ENCODE results near the gene TRAPPC2B. TPM values are rescaled to one million over a fixed set of nuclear protein-coding genes. Genes with fewer than 3 reads are reported as not detected.

TRAPPC2B gene
- total and polyA plus RNA-seq, 2 of the 13 experiments (the other 11 are each of a cell fraction or from before 2014, with no cell fraction given) = 13.3 to 17.7 TPM

DNA sequence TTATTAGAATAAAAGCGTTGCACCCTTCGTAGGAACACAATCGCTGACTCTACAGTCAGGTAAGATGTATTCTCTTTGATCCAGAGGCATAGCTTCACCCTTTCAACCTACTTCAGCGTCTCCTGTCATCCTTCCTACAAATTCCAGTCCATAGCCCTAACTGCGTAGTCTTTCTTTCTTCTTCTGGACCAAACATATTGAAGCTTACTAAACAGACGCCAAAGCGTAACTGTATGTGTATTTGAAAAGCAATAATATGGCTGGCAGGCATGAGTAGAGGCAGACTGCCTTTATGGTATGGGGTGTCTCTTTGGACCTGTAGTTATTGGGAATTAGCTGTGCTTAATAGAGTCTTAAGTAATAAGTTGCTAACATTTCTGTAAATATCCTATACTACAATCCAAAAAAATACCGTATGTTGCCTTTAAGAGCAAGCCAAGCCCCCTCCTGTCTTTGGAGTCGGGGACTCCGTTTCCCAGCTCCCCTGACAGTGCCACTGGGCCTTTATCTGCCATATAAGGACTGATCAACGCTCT is 25.9 kb downstream of the TRAPPC2B start (continued):
- TF ChIP-seq, protein P1, sequence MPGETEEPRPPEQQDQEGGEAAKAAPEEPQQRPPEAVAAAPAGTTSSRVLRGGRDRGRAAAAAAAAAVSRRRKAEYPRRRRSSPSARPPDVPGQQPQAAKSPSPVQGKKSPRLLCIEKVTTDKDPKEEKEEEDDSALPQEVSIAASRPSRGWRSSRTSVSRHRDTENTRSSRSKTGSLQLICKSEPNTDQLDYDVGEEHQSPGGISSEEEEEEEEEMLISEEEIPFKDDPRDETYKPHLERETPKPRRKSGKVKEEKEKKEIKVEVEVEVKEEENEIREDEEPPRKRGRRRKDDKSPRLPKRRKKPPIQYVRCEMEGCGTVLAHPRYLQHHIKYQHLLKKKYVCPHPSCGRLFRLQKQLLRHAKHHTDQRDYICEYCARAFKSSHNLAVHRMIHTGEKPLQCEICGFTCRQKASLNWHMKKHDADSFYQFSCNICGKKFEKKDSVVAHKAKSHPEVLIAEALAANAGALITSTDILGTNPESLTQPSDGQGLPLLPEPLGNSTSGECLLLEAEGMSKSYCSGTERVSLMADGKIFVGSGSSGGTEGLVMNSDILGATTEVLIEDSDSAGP (CRISPR knock-in tag; IDR thresholded peaks at IDR 0.05; ENCODE audit: borderline replicate concordance) = peak; percentile 99; the same call in 1 of the 2 replicates
- no peak for TF ChIP-seq CBX5 (CRISPR knock-in tag; IDR thresholded peaks at IDR 0.05; ENCODE audit: borderline replicate concordance)
- 0 out of 2 replicates have a peak, but pooled peaks have one; percentile 21 for TF ChIP-seq ZBTB42 (CRISPR knock-in tag; IDR thresholded peaks at IDR 0.05)
- peak; percentile 54; the same call in 1 of the 2 replicates for TF ChIP-seq ELF4 (CRISPR knock-in tag; IDR thresholded peaks at IDR 0.05; ENCODE audit: borderline replicate concordance)
- TF ChIP-seq KLF12 (CRISPR knock-in tag; IDR thresholded peaks at IDR 0.05; ENCODE audit: borderline replicate concordance) = no peak
- TF ChIP-seq, protein P2, sequence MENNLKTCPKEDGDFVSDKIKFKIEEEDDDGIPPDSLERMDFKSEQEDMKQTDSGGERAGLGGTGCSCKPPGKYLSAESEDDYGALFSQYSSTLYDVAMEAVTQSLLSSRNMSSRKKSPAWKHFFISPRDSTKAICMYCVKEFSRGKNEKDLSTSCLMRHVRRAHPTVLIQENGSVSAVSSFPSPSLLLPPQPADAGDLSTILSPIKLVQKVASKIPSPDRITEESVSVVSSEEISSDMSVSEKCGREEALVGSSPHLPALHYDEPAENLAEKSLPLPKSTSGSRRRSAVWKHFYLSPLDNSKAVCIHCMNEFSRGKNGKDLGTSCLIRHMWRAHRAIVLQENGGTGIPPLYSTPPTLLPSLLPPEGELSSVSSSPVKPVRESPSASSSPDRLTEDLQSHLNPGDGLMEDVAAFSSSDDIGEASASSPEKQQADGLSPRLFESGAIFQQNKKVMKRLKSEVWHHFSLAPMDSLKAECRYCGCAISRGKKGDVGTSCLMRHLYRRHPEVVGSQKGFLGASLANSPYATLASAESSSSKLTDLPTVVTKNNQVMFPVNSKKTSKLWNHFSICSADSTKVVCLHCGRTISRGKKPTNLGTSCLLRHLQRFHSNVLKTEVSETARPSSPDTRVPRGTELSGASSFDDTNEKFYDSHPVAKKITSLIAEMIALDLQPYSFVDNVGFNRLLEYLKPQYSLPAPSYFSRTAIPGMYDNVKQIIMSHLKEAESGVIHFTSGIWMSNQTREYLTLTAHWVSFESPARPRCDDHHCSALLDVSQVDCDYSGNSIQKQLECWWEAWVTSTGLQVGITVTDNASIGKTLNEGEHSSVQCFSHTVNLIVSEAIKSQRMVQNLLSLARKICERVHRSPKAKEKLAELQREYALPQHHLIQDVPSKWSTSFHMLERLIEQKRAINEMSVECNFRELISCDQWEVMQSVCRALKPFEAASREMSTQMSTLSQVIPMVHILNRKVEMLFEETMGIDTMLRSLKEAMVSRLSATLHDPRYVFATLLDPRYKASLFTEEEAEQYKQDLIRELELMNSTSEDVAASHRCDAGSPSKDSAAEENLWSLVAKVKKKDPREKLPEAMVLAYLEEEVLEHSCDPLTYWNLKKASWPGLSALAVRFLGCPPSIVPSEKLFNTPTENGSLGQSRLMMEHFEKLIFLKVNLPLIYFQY (CRISPR knock-in tag; IDR thresholded peaks at IDR 0.05; ENCODE audit: borderline replicate concordance) = 0 out of 2 replicates have a peak, but pooled peaks have one; percentile 28
- TF ChIP-seq ZNF205 (CRISPR knock-in tag; IDR thresholded peaks at IDR 0.05) = peak; percentile 17; the same call in 1 of the 2 replicates
- TF ChIP-seq EHMT2 (IDR thresholded peaks at IDR 0.05; ENCODE audit: borderline replicate concordance, low read depth, low read length) = no peak; the same call in 1 of the 2 replicates
- TF ChIP-seq, protein P3, sequence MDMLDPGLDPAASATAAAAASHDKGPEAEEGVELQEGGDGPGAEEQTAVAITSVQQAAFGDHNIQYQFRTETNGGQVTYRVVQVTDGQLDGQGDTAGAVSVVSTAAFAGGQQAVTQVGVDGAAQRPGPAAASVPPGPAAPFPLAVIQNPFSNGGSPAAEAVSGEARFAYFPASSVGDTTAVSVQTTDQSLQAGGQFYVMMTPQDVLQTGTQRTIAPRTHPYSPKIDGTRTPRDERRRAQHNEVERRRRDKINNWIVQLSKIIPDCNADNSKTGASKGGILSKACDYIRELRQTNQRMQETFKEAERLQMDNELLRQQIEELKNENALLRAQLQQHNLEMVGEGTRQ (IDR thresholded peaks at IDR 0.05; ENCODE audit: low read depth, low read length) = no peak
- TF ChIP-seq, protein P3 (CRISPR knock-in tag; IDR thresholded peaks at IDR 0.05; ENCODE audit: borderline replicate concordance) = peak; percentile 96; the same call in 1 of the 2 replicates
- TF ChIP-seq BORCS8-MEF2B (CRISPR knock-in tag; IDR thresholded peaks at IDR 0.05) = 0 out of 2 replicates have a peak, but pooled peaks have one; percentile 7
- TF ChIP-seq ARHGAP35 (CRISPR knock-in tag; IDR thresholded peaks at IDR 0.05; ENCODE audit: borderline replicate concordance) = 0 out of 2 replicates have a peak, but pooled peaks have one; percentile 2
- peak; percentile 82 for TF ChIP-seq MAZ (IDR thresholded peaks at IDR 0.05; ENCODE audit: borderline replicate concordance, low read depth, low read length)
- TF ChIP-seq MAZ (CRISPR knock-in tag; IDR thresholded peaks at IDR 0.05; ENCODE audit: low read depth) = no peak
- TF ChIP-seq, protein P4, sequence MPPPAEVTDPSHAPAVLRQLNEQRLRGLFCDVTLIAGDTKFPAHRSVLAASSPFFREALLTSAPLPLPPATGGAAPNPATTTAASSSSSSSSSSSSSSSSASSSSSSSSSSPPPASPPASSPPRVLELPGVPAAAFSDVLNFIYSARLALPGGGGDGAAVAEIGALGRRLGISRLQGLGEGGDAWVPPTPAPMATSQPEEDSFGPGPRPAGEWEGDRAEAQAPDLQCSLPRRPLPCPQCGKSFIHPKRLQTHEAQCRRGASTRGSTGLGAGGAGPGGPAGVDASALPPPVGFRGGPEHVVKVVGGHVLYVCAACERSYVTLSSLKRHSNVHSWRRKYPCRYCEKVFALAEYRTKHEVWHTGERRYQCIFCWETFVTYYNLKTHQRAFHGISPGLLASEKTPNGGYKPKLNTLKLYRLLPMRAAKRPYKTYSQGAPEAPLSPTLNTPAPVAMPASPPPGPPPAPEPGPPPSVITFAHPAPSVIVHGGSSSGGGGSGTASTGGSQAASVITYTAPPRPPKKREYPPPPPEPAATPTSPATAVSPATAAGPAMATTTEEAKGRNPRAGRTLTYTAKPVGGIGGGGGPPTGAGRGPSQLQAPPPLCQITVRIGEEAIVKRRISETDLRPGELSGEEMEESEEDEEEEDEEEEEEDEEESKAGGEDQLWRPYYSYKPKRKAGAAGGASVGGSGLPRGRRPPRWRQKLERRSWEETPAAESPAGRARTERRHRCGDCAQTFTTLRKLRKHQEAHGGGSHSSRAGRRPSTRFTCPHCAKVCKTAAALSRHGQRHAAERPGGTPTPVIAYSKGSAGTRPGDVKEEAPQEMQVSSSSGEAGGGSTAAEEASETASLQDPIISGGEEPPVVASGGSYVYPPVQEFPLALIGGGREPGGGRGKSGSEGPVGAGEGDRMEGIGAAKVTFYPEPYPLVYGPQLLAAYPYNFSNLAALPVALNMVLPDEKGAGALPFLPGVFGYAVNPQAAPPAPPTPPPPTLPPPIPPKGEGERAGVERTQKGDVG (CRISPR knock-in tag; IDR thresholded peaks at IDR 0.05; ENCODE audit: borderline replicate concordance) = no peak
- TF ChIP-seq ZNF264 (CRISPR knock-in tag; IDR thresholded peaks at IDR 0.05) = 0 out of 2 replicates have a peak, but pooled peaks have one; percentile 23
- TF ChIP-seq TEAD3 (CRISPR knock-in tag; optimal IDR thresholded peaks at IDR 0.05; ENCODE audit: borderline replicate concordance) = no peak
